ENCODE data around the gene RNASE1. TPM values are rescaled to one million over a fixed set of nuclear protein-coding genes. Genes with fewer than 3 reads are reported as not detected.

The RNASE1 gene
- total RNA-seq, 1 donor from 2014 or later = 113 TPM

DNA sequence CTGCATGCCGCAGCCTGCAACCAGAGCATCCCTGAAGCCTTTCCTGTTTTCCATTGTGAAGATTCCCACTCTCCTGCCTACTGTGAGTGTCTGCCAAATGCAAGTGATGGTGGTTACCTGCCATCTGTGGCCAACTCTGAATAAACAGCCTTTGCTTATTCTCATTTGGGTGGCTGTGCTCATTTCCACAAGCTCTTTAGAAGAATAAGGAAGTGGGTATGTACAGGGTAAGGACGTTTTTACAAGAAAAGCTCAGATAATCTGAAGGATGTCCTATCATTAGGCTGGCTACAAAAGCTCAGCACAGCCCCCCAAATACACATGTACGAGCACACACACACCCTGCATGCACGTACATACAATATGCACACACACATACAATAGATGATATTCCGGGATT, 7.3 kb upstream of the RNASE1 start:
- Histone ChIP-seq H3K9me3 (ENCODE audit: control insufficient read depth in 3 of 3, low read length in 3 of 3) (no peaks in the 10 kb centered on the region), H3K4me1 (ENCODE audit: control insufficient read depth in 3 of 3, insufficient read depth in 3 of 3, low read length in 3 of 3) (no peaks in the 10 kb centered on the region), H3K27ac (ENCODE audit: low read depth, low read length) (no peak overlapping the region), H3K36me3 (ENCODE audit: control insufficient read depth in 3 of 3, insufficient read depth in 3 of 3, low read length in 3 of 3) (no peaks in the 10 kb centered on the region), H3K9ac (ENCODE audit: low read depth in 1 of 3, low read length in 3 of 3) (no peak overlapping the region), H3K27me3 (ENCODE audit: control insufficient read depth in 3 of 3, insufficient read depth in 3 of 3, low read length in 3 of 3) (peaks cover 0 to 6% (median 5%) of the 10 kb centered on the region in 3 donors), H3K4me3 (ENCODE audit: low read length in 3 of 3) (no peak overlapping the region)

DNA sequence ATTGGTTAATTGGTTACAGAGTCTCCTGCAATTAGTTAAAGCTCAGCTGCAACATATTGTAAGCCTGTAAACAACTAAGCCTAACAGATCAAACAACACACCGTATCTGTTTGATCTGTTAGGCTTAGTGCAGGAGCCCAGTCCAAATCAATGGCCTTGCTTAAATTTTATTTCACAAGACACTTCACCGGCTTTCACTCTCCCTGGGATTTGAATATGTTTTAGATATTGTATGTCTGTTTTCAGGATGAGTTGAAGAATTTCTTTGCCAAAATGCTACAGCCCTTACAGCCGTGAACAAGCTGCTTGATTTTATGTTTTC, 5.5 kb upstream of the RNASE1 start:
- H3K27ac ChIP-seq (ENCODE audit: low read depth, low read length) = no peak overlapping the region

DNA sequence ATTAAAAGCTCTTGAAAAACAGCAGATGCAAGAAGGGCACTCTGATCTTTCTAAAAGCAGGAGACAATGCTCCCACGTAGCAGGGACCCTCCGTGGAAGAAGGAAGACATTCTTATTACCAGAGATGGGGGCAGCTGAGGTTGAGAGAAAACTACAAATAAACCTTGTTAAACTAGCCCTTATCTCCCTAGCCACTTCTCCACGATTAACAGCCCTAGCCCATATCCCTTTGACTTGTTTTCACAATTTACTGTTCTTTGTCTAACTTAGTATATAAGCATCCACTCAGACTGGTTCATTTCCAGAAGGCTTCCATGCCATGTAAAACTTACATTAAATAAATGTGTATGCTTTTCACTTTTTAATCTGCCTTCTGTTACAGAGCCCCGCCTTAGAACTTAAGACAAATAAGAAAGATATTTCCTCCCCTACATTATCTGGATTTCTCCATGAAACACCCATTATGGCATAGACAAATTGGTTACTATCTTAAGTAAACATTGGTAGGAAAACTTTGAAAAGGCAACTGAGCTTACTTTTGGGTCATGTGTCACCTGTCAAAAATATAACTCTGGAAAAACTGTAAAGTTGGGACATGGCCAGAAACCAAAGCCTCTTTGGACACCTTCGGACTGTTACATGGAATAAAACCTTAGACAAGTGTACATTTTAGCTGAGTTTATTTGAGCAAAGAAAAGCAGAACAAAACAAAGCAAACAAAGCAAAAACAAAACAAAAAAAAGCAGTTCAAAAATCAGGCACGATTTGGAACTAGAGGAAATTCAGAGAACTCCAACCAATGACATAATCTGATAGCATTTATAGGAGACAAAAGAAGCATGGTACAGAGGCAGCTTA, 4.9 kb upstream of the RNASE1 start:
- Histone ChIP-seq H3K4me1 (ENCODE audit: control insufficient read depth in 3 of 3, insufficient read depth in 3 of 3, low read length in 3 of 3) (no peaks in the 10 kb centered on the region), H3K4me3 (ENCODE audit: low read length in 3 of 3) (no peak overlapping the region), H3K27ac (ENCODE audit: low read depth, low read length) (no peak overlapping the region), H3K36me3 (ENCODE audit: control insufficient read depth in 3 of 3, insufficient read depth in 3 of 3, low read length in 3 of 3) (no peaks in the 10 kb centered on the region), H3K9ac (ENCODE audit: low read depth in 1 of 3, low read length in 3 of 3) (no peak overlapping the region), H3K27me3 (ENCODE audit: control insufficient read depth in 3 of 3, insufficient read depth in 3 of 3, low read length in 3 of 3) (peaks cover 0 to 6% (median 4%) of the 10 kb centered on the region in 3 donors), H3K9me3 (ENCODE audit: control insufficient read depth in 3 of 3, low read length in 3 of 3) (no peaks in the 10 kb centered on the region)

More for the DNA sequence above, 5.5 kb upstream of the RNASE1 start:
- Histone ChIP-seq H3K9ac (ENCODE audit: low read depth in 1 of 3, low read length in 3 of 3) (no peak overlapping the region), H3K9me3 (ENCODE audit: control insufficient read depth in 3 of 3, low read length in 3 of 3) (no peaks in the 10 kb centered on the region), H3K36me3 (ENCODE audit: control insufficient read depth in 3 of 3, insufficient read depth in 3 of 3, low read length in 3 of 3) (no peaks in the 10 kb centered on the region), H3K4me1 (ENCODE audit: control insufficient read depth in 3 of 3, insufficient read depth in 3 of 3, low read length in 3 of 3) (no peaks in the 10 kb centered on the region), H3K4me3 (ENCODE audit: low read length in 3 of 3) (no peak overlapping the region), H3K27me3 (ENCODE audit: control insufficient read depth in 3 of 3, insufficient read depth in 3 of 3, low read length in 3 of 3) (peaks cover 0 to 5% (median 5%) of the 10 kb centered on the region in 3 donors)

DNA sequence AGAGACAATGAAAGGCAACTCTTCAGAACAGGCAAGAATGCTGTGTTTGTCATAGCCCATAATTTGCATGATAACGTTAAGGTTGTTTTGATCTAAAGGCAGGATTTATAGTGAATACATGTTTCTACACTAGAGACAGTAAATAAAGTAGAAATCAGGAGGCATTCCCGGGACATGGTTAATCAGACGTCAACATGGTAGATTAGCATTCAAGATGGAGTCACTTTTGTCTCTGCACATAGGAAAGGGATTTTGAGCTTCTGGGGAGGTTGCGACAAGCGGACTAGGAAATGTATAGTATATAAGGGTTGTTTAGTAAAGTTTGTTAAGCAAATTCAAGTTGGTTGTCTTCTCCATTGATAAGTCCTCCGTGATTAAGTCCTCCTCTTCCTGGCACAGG, 2.8 kb upstream of the RNASE1 start:
- Histone ChIP-seq H3K9ac (ENCODE audit: low read depth in 1 of 3, low read length in 3 of 3) (no peak overlapping the region), H3K27me3 (ENCODE audit: control insufficient read depth in 3 of 3, insufficient read depth in 3 of 3, low read length in 3 of 3) (peaks cover 0 to 13% (median 8%) of the 10 kb centered on the region in 3 donors), H3K27ac (ENCODE audit: low read depth, low read length) (no peak overlapping the region), H3K36me3 (ENCODE audit: control insufficient read depth in 3 of 3, insufficient read depth in 3 of 3, low read length in 3 of 3) (no peaks in the 10 kb centered on the region), H3K4me1 (ENCODE audit: control insufficient read depth in 3 of 3, insufficient read depth in 3 of 3, low read length in 3 of 3) (no peaks in the 10 kb centered on the region), H3K9me3 (ENCODE audit: control insufficient read depth in 3 of 3, low read length in 3 of 3) (no peaks in the 10 kb centered on the region), H3K4me3 (ENCODE audit: low read length in 3 of 3) (no peak overlapping the region)

DNA sequence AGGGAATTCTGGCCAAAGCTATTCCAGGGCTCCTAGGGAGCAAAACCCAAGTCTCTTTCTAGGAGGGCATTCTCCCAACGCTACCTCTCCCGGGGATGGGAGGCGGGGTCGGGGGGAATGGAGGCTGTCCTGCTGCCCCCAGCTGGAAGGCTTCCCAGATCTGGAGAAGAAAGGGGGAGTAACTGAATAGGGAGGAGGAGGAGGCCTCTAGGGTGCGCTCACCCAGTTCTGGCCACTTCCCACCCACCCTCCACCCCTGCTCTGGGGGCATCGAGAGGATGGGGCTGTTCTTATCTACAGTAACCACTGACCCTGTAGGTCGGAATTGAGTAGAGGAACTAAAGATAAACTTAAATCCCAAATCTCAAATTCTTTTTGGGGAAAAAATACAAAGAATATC, 579 bp upstream of the RNASE1 start:
- Histone ChIP-seq H3K27me3 (ENCODE audit: control insufficient read depth in 3 of 3, insufficient read depth in 3 of 3, low read length in 3 of 3) (peaks cover 3 to 20% (median 8%) of the 10 kb centered on the region in 3 donors), H3K27ac (ENCODE audit: low read depth, low read length) (peak overlapping the region; percentile 51), H3K4me3 (ENCODE audit: low read length in 3 of 3) (peak overlapping the region in 1 of 3 donors; percentile 67), H3K9ac (ENCODE audit: low read depth in 1 of 3, low read length in 3 of 3) (peak overlapping the region in 1 of 3 donors; percentile 33), H3K36me3 (ENCODE audit: control insufficient read depth in 3 of 3, insufficient read depth in 3 of 3, low read length in 3 of 3) (no peaks in the 10 kb centered on the region), H3K9me3 (ENCODE audit: control insufficient read depth in 3 of 3, low read length in 3 of 3) (no peaks in the 10 kb centered on the region), H3K4me1 (ENCODE audit: control insufficient read depth in 3 of 3, insufficient read depth in 3 of 3, low read length in 3 of 3) (peaks cover 0 to 3% (median 0%) of the 10 kb centered on the region in 3 donors)

DNA sequence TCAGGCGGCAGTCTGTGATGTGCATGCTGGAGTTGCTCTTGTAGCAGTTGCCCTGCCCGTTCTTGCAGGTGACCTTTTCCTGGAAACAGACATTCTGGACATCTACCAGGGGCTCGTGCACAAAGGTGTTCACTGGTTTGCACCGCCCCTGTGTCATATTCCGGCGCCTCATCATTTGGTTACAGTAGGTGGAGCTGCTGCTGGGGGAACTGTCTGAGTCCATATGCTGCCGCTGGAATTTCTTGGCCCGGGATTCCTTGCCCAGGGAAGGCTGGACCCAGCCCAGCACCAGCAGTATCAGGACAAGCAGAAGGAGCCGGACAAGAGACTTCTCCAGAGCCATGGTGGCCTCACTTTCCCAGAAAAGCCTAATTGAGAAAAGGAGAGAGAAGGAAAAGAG, 918 bp downstream of the RNASE1 start:
- H3K9me3 ChIP-seq (ENCODE audit: control insufficient read depth in 3 of 3, low read length in 3 of 3) = no peaks in the 10 kb centered on the region
- H3K9ac ChIP-seq (ENCODE audit: low read depth in 1 of 3, low read length in 3 of 3) = peak overlapping the region in 1 of 3 donors; percentile 64
- peak overlapping the region; percentile 41 for H3K27ac ChIP-seq (ENCODE audit: low read depth, low read length)
- H3K4me3 ChIP-seq (ENCODE audit: low read length in 3 of 3) = peak overlapping the region; percentile 55 to 73 (median 67)
- no peaks in the 10 kb centered on the region for H3K36me3 ChIP-seq (ENCODE audit: control insufficient read depth in 3 of 3, insufficient read depth in 3 of 3, low read length in 3 of 3)
- peaks cover 0 to 3% (median 0%) of the 10 kb centered on the region in 3 donors for H3K4me1 ChIP-seq (ENCODE audit: control insufficient read depth in 3 of 3, insufficient read depth in 3 of 3, low read length in 3 of 3)
- H3K27me3 ChIP-seq (ENCODE audit: control insufficient read depth in 3 of 3, insufficient read depth in 3 of 3, low read length in 3 of 3) = peaks cover 3 to 20% (median 8%) of the 10 kb centered on the region in 3 donors

DNA sequence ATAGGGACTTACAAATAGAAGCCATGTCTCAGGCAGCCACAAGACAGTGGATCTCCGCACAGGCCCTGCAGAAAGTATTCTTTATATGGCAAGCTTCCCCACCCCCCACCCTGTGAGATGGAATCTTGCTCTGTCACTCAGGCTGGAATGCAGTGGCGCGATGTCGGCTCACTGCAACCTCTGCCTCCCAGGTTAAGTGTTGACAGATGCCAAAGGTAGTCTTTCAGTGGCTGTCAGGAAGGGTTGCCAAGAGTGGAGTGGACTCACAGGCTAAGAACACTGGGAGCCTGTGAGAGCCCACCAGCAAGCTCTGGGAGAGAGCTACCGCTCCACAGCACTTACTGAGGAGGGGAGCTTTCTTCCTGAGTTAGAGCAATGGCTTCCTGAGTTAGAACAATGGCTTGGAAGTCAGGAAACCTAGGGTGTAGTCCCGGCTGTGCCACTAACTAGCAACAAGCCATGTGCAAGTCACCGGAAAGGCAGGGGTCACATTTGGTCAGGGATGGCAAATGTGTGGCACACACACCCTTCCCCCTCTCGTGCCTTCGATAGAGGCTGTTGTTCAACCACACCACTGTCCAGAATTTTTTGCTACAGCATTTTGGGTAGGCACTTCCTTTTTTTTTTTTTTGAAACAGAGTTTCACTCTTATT, 2.6 kb downstream of the RNASE1 start:
- no peaks in the 10 kb centered on the region for H3K36me3 ChIP-seq (ENCODE audit: control insufficient read depth in 3 of 3, insufficient read depth in 3 of 3, low read length in 3 of 3)
- H3K9ac ChIP-seq (ENCODE audit: low read depth in 1 of 3, low read length in 3 of 3) = peak overlapping the region in 2 of 3 donors; percentile 10 to 51
- peaks cover 0 to 3% (median 0%) of the 10 kb centered on the region in 3 donors for H3K4me1 ChIP-seq (ENCODE audit: control insufficient read depth in 3 of 3, insufficient read depth in 3 of 3, low read length in 3 of 3)
- peak overlapping the region; percentile 41 for H3K27ac ChIP-seq (ENCODE audit: low read depth, low read length)
- no peaks in the 10 kb centered on the region for H3K9me3 ChIP-seq (ENCODE audit: control insufficient read depth in 3 of 3, low read length in 3 of 3)
- H3K4me3 ChIP-seq (ENCODE audit: low read length in 3 of 3) = peak overlapping the region; percentile 36 to 65 (median 55)
- H3K27me3 ChIP-seq (ENCODE audit: control insufficient read depth in 3 of 3, insufficient read depth in 3 of 3, low read length in 3 of 3) = peaks cover 3 to 16% (median 8%) of the 10 kb centered on the region in 3 donors

DNA sequence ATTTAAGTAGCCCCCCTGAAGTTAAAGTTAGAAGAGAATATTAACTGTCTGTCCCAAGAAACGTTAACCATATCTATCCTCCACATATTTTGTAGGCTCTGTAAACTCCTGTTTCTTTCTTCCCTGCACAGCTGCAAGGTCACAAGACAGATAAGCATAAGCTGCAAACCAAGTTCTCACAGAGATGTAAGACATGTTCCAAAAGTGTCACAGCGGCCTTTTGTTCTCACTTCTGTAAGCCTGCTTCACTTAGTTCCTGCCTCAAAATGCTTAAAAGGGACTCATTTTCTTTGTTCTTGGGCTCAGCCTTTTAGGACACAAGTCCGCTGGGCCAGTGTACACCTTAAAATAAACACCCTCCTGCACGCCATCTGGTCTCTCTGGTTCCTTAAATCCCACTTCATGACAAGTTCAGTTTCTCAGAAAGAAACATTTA, 3.2 kb downstream of the RNASE1 start:
- no peaks in the 10 kb centered on the region for H3K36me3 ChIP-seq (ENCODE audit: control insufficient read depth in 3 of 3, insufficient read depth in 3 of 3, low read length in 3 of 3)
- H3K9ac ChIP-seq (ENCODE audit: low read depth in 1 of 3, low read length in 3 of 3) = peak overlapping the region in 2 of 3 donors; percentile 10 to 51
- peaks cover 3 to 16% (median 8%) of the 10 kb centered on the region in 3 donors for H3K27me3 ChIP-seq (ENCODE audit: control insufficient read depth in 3 of 3, insufficient read depth in 3 of 3, low read length in 3 of 3)
- peaks cover 0 to 3% (median 0%) of the 10 kb centered on the region in 3 donors for H3K4me1 ChIP-seq (ENCODE audit: control insufficient read depth in 3 of 3, insufficient read depth in 3 of 3, low read length in 3 of 3)
- H3K27ac ChIP-seq (ENCODE audit: low read depth, low read length) = peak overlapping the region; percentile 41
- H3K9me3 ChIP-seq (ENCODE audit: control insufficient read depth in 3 of 3, low read length in 3 of 3) = no peaks in the 10 kb centered on the region
- peak overlapping the region; percentile 36 to 65 (median 55) for H3K4me3 ChIP-seq (ENCODE audit: low read length in 3 of 3)

DNA sequence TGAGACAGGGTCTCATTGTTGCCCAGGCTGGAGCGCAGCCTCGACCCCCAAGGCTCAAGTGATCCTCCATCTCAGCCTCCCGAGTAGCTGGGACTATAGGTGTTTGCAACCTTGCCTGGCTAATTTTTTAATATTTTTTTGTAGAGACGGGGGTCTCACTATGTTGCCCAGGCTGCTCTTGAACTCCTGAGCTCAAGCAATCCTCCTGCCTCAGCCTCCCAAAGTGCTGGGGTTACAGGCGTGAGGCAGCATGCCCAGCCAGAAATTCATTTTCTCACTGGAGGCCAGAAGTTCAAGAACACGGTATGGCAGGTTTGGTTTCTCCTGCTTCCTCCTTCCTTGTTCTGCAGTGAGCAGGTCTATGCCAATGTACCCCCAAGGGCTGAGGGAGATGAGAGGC, 3.7 kb downstream of the RNASE1 start:
- H3K4me1 ChIP-seq (ENCODE audit: control insufficient read depth in 3 of 3, insufficient read depth in 3 of 3, low read length in 3 of 3) = peaks cover 0 to 3% (median 0%) of the 10 kb centered on the region in 3 donors
- H3K27me3 ChIP-seq (ENCODE audit: control insufficient read depth in 3 of 3, insufficient read depth in 3 of 3, low read length in 3 of 3) = peaks cover 3 to 16% (median 8%) of the 10 kb centered on the region in 3 donors
- no peak overlapping the region for H3K9ac ChIP-seq (ENCODE audit: low read depth in 1 of 3, low read length in 3 of 3)
- H3K27ac ChIP-seq (ENCODE audit: low read depth, low read length) = peak overlapping the region; percentile 41
- peak overlapping the region in 1 of 3 donors; percentile 65 for H3K4me3 ChIP-seq (ENCODE audit: low read length in 3 of 3)
- no peaks in the 10 kb centered on the region for H3K36me3 ChIP-seq (ENCODE audit: control insufficient read depth in 3 of 3, insufficient read depth in 3 of 3, low read length in 3 of 3)
- no peaks in the 10 kb centered on the region for H3K9me3 ChIP-seq (ENCODE audit: control insufficient read depth in 3 of 3, low read length in 3 of 3)

DNA sequence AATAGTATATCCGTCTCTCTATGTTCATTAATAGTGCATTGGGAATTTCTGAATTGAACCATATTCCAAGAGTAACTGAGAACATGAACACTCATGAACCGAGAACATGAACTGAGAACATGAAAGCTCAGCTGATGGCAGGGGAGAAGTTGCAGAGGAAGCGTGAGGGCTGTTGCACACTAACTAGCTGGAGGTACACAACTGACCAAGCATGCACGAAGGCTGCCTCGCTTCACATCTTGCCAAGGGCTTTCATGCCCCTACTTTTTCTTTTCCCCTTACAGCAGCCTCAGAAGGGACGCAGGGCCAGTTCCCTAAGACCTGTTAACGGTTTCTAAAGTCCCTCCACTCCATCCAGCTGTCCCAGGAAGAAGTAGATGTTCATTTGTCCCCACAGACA, 4.3 kb downstream of the RNASE1 start:
- H3K9ac ChIP-seq (ENCODE audit: low read depth in 1 of 3, low read length in 3 of 3) = no peak overlapping the region
- H3K9me3 ChIP-seq (ENCODE audit: control insufficient read depth in 3 of 3, low read length in 3 of 3) = no peaks in the 10 kb centered on the region
- H3K36me3 ChIP-seq (ENCODE audit: control insufficient read depth in 3 of 3, insufficient read depth in 3 of 3, low read length in 3 of 3) = no peaks in the 10 kb centered on the region
- H3K27me3 ChIP-seq (ENCODE audit: control insufficient read depth in 3 of 3, insufficient read depth in 3 of 3, low read length in 3 of 3) = peaks cover 3 to 16% (median 8%) of the 10 kb centered on the region in 3 donors
- H3K4me3 ChIP-seq (ENCODE audit: low read length in 3 of 3) = no peak overlapping the region
- H3K4me1 ChIP-seq (ENCODE audit: control insufficient read depth in 3 of 3, insufficient read depth in 3 of 3, low read length in 3 of 3) = peaks cover 0 to 3% (median 0%) of the 10 kb centered on the region in 3 donors
- H3K27ac ChIP-seq (ENCODE audit: low read depth, low read length) = no peak overlapping the region
